NCI-H187 (cell line): ENCODE results near the gene EPHA7.

ENCODE experiments used
- DNase-seq, 2 experiments: peaks; one replicate each; lab custom pipeline; 2025; lab: John Stamatoyannopoulos, UW

Gene EPHA7

GRCh38 chr6:93419304-93420162 lies at the start of gene EPHA7:
TSS of gene EPHA7 (minus strand) at chr6:93419559. CDS start at chr6:93419341, 218 bp downstream.
- peak; percentile 94 to 95 for DNase-seq

GRCh38 chr6:93468291-93468690 lies 48.9 kb upstream of the EPHA7 start:
- no peak for DNase-seq

GRCh38 chr6:93454533-93454932 lies 35.2 kb upstream of the EPHA7 start:
- no peak for DNase-seq

GRCh38 chr6:93453956-93454355 lies 34.6 kb upstream of the EPHA7 start:
- no peak for DNase-seq

- DNase-seq = no peak
These were observed 28.5 kb upstream of the EPHA7 start for GRCh38 chr6:93447874-93448273.

GRCh38 chr6:93437491-93437890 lies 18.1 kb upstream of the EPHA7 start:
- DNase-seq = no peak

- no peak for DNase-seq
These were observed 14.2 kb upstream of the EPHA7 start for GRCh38 chr6:93433592-93433991.

- DNase-seq = no peak
These were observed 5.1 kb upstream of the EPHA7 start for GRCh38 chr6:93424303-93425064.

GRCh38 chr6:93423542-93423941 lies 4.2 kb upstream of the EPHA7 start:
- no peak for DNase-seq

- DNase-seq = no peak
These were observed 920 bp upstream of the EPHA7 start for GRCh38 chr6:93420163-93420795.

- peak; percentile 47 to 76 for DNase-seq
These were observed 703 bp downstream of the EPHA7 start for GRCh38 chr6:93418408-93419303.

GRCh38 chr6:93418033-93418407 lies 1.3 kb downstream of the EPHA7 start:
- peak in 1 of 2 experiments; percentile 46 for DNase-seq

GRCh38 chr6:93417421-93418013 lies 1.8 kb downstream of the EPHA7 start:
- DNase-seq = peak in 1 of 2 experiments; percentile 43

- peak; percentile 48 to 77 for DNase-seq
These were observed 2.6 kb downstream of the EPHA7 start for GRCh38 chr6:93416571-93417420.

GRCh38 chr6:93413190-93413589 lies 6.2 kb downstream of the EPHA7 start:
- no peak for DNase-seq

GRCh38 chr6:93412452-93412851 lies 6.9 kb downstream of the EPHA7 start:
- DNase-seq = no peak

GRCh38 chr6:93407186-93407585 lies 12.2 kb downstream of the EPHA7 start:
- no peak for DNase-seq

GRCh38 chr6:93403390-93403789 lies 16.0 kb downstream of the EPHA7 start:
- no peak for DNase-seq

- no peak for DNase-seq
These were observed 20.6 kb downstream of the EPHA7 start for GRCh38 chr6:93398723-93399122.

- DNase-seq = no peak
These were observed 24.9 kb downstream of the EPHA7 start for GRCh38 chr6:93394471-93394870.
